K562 (cell line): ENCODE data around the gene STX12. TPM values are rescaled to one million over a fixed set of nuclear protein-coding genes. Genes with fewer than 3 reads are reported as not detected.

ENCODE experiments used
- ATAC-seq: fragments of 200-7000 bp; cut with Tn5 transposase; 3 replicates; pipeline ENCODE4 v1.9.1; 2020; ENCODE audit warnings: moderate library complexity
- BruUV-seq: library from RNA; stranded (reverse); fragments of 400-500 nt; replicated peaks from 2 replicates; lab custom pipeline; 2021; lab: Mats Ljungman, UMichigan
- CTCF ChIA-PET: fragments of 300-600 bp; formaldehyde crosslinking; extraction: SDS; loops from one replicate; lab custom pipeline; 2021; ENCODE audit warnings: low intra/inter-chr PET ratio; lab: Yijun Ruan, JAX
- POLR2A ChIA-PET: fragments of 300-600, 350-650 bp; sonication (Branson Sonifier 250); formaldehyde crosslinking; extraction: SDS; loops from one replicate; lab custom pipeline; 2021; ENCODE audit warnings: antibody characterized with exemption, inconsistent platforms; lab: Yijun Ruan, JAX
- DNase-seq, 4 experiments: peaks; one replicate each; pipeline versions ENCODE4 v3.0.0 to v3.0.0-alpha.2; 2011 to 2018; ENCODE audit warnings: low spot score in 3 of 4, mixed read lengths in 3 of 4; ENCODE audit errors: extremely low read depth in 1 of 4
- FAIRE-seq: peaks from 2 replicates; lab custom pipeline; 2011; peaks lifted over from hg19 to GRCh38; lab: Jason Lieb, UNC
- H2AFZ ChIP-seq: 2 replicates; pipeline ENCODE4 v1.6.0; 2011; ENCODE audit warnings: low read depth, low read length, control low read depth, inconsistent platforms
- H3K27ac ChIP-seq: fragments of 200-600 bp; 3 replicates; pipeline ENCODE4 v1.8.0; 2011; ENCODE audit warnings: low read depth, mild to moderate bottlenecking, control low read depth, inconsistent platforms, low read length, moderate library complexity, mixed read lengths; ENCODE audit errors: extremely low read depth
- H3K27me3 ChIP-seq, 2 experiments: fragments of 300-600 bp in 1 of 2; 2 replicates in 1 of 2; 3 replicates in 1 of 2; pipeline versions ENCODE4 v1.6.0 to v1.8.0; 2011; ENCODE audit warnings: inconsistent platforms in 2 of 2, low read length in 2 of 2, mild to moderate bottlenecking in 1 of 2, mixed read lengths in 1 of 2, moderate library complexity in 1 of 2; ENCODE audit not compliant: control insufficient read depth in 2 of 2, insufficient read depth in 2 of 2
- H3K36me3 ChIP-seq: fragments of 300-600 bp; 3 replicates; pipeline ENCODE4 v1.8.0; 2011; ENCODE audit warnings: mild to moderate bottlenecking, low read length, inconsistent platforms; ENCODE audit not compliant: control insufficient read depth, insufficient read depth
- H3K4me1 ChIP-seq, 2 experiments: fragments of 200-600 bp in 1 of 2; replicated peaks in 1 of 2; 2 replicates in 1 of 2; 3 replicates in 1 of 2; pipeline versions ENCODE4 v1.5.1 to v1.8.0; 2011; ENCODE audit warnings: inconsistent platforms in 2 of 2, low read length in 2 of 2, mild to moderate bottlenecking in 1 of 2, mixed read lengths in 1 of 2, moderate library complexity in 1 of 2; ENCODE audit not compliant: control insufficient read depth in 2 of 2, insufficient read depth in 2 of 2
- H3K4me2 ChIP-seq: 2 replicates; pipeline ENCODE4 v1.6.1; 2011; ENCODE audit warnings: low read length, control low read depth, inconsistent platforms, mixed read lengths; ENCODE audit not compliant: insufficient read depth
- H3K4me3 ChIP-seq: fragments of 200-600 bp; sonication (generic), shearing (Covaris generic); 2 replicates; pipeline ENCODE4 v1.5.1; 2016; ENCODE audit warnings: control low read depth, inconsistent platforms
- H3K79me2 ChIP-seq: fragments of 200-600 bp; 3 replicates; pipeline ENCODE4 v1.8.0; 2011; ENCODE audit warnings: low read length, inconsistent platforms; ENCODE audit not compliant: control insufficient read depth, insufficient read depth
- H3K9ac ChIP-seq, 2 experiments: 2 replicates each; pipeline versions ENCODE4 v1.6.0 to v1.6.1; 2011; ENCODE audit warnings: low read depth in 2 of 2, low read length in 2 of 2, control low read depth in 1 of 2, inconsistent platforms in 1 of 2, mild to moderate bottlenecking in 1 of 2, mixed read lengths in 1 of 2; ENCODE audit not compliant: insufficient read depth in 1 of 2
- H3K9me1 ChIP-seq: one replicate; pipeline ENCODE4 v1.6.0; 2011; ENCODE audit warnings: inconsistent platforms, mild to moderate bottlenecking, low read length, moderate library complexity; ENCODE audit not compliant: control insufficient read depth, insufficient read depth
- H3K9me3 ChIP-seq: replicated peaks from 2 replicates; pipeline ENCODE4 v1.5.1; 2011; ENCODE audit warnings: low read depth, low read length, inconsistent platforms; ENCODE audit not compliant: control insufficient read depth, insufficient read depth
- H4K20me1 ChIP-seq: replicated peaks from 2 replicates; pipeline ENCODE4 v1.6.1; 2011; ENCODE audit warnings: low read length, inconsistent platforms, mixed read lengths; ENCODE audit not compliant: control insufficient read depth, insufficient read depth
- CBX8 ChIP-seq: fragments of 200-600 bp; sonication (generic); IDR thresholded peaks from 2 replicates; pipeline ENCODE4 v1.6.1; 2012; ENCODE audit warnings: borderline replicate concordance, mixed run types, low read depth, mild to moderate bottlenecking, moderate library complexity, mixed read lengths, low read length, control low read depth, inconsistent platforms; ENCODE audit not compliant: poor library complexity, severe bottlenecking; ENCODE audit errors: extremely low read depth
- GTF2F1 ChIP-seq: IDR thresholded peaks from 2 replicates; pipeline ENCODE4 v1.6.1; 2011; ENCODE audit warnings: low read depth, low read length, improper control_type of control experiment
- HDAC8 ChIP-seq: fragments of 450-650 bp; IDR thresholded peaks from 2 replicates; pipeline ENCODE4 v1.6.1; 2016; ENCODE audit warnings: mild to moderate bottlenecking, missing genetic modification characterization, moderate library complexity, missing compliant biosample characterization
- RBM25 ChIP-seq: fragments of 200-400 bp; formaldehyde crosslinking; IDR thresholded peaks from 2 replicates; pipeline ENCODE4 v1.6.1; 2018; ENCODE audit warnings: low read length, low read depth, moderate library complexity; ENCODE audit not compliant: severe bottlenecking
- SFPQ ChIP-seq: fragments of 200-400 bp; formaldehyde crosslinking; IDR thresholded peaks from 2 replicates; pipeline ENCODE4 v1.6.1; 2017; ENCODE audit warnings: mild to moderate bottlenecking, low read depth, low read length, moderate library complexity
- SOX6 ChIP-seq: fragments of 450-650 bp; IDR thresholded peaks from 2 replicates; pipeline ENCODE4 v1.6.1; 2014; ENCODE audit warnings: mild to moderate bottlenecking
- THRAP3 ChIP-seq: fragments of 450-650 bp; IDR thresholded peaks from 2 replicates; pipeline ENCODE4 v1.6.1; 2016; ENCODE audit warnings: mild to moderate bottlenecking, inconsistent platforms, borderline replicate concordance
- TSC22D4 ChIP-seq: fragments of 450-650 bp; IDR thresholded peaks from 2 replicates; pipeline ENCODE4 v1.6.1; 2016; ENCODE audit warnings: missing genetic modification characterization, missing biosample characterization, control low read depth
- ZKSCAN8 ChIP-seq: fragments of 200-800 bp; sonication (Bioruptor generic); IDR thresholded peaks from 2 replicates; pipeline ENCODE4 v1.6.1; 2016; ENCODE audit warnings: missing genetic modification characterization, missing compliant biosample characterization
- ZNF121 ChIP-seq: sonication (generic); formaldehyde crosslinking; conservative IDR thresholded peaks from 2 replicates; pipeline ENCODE4 v1.8.0; 2022; ENCODE audit warnings: missing genetic modification reagents
- ZNF140 ChIP-seq: fragments of 250-450 bp; sonication (Bioruptor Pico); IDR thresholded peaks from 2 replicates; pipeline ENCODE4 v1.8.0; 2021; ENCODE audit warnings: moderate library complexity, mild to moderate bottlenecking, inconsistent platforms
- ZNF830 ChIP-seq: fragments of 250-450 bp; sonication (Bioruptor Pico); IDR thresholded peaks from 2 replicates; pipeline ENCODE4 v1.5.0; 2021; ENCODE audit warnings: mild to moderate bottlenecking
- WGBS: fragments of 100-300 bp; shearing (Covaris generic); methylation state at CpG from one replicate; pipeline ENCODE4 v1.1.6; 2016; ENCODE audit warnings: low coverage, mixed read lengths; ENCODE audit not compliant: insufficient coverage; ENCODE audit errors: missing lambda C conversion rate; 5-methylcytosine and 5-hydroxymethylcytosine counted together
- in situ Hi-C: fragments of 300-500 bp; cut with MboI; formaldehyde crosslinking; loops from 4 replicates; pipeline ENCODE4 v1.15.0; 2018; ENCODE audit warnings: inconsistent platforms, mixed read lengths
- intact Hi-C: fragments of 100-400 bp; cut with micrococcal nuclease; formaldehyde crosslinking; loops from 2 replicates; pipeline ENCODE4 v1.14.2; 2022
- polyA plus RNA-seq, 8 experiments: library from polyadenylated mRNA; depleted of rRNA in 4 of 8; stranded (reverse) in 5 of 8; unstranded in 3 of 8; fragments of >200 nt; fragmentation: Nextera tagmentation in 2 of 8; fragmentation: Illumina TruSeq in 1 of 8; extraction: Ambion mirVana in 2 of 8; extraction: Trizol in 1 of 8; gene quantifications; 2 replicates each; pipeline versions ENCODE4 v1.2.1 to v1.2.3, GENCODE V29; 2011 to 2014; ENCODE audit warnings: inconsistent platforms in 1 of 8, missing spikeins in 1 of 8
- total RNA-seq, 7 experiments: library from RNA; depleted of rRNA in 6 of 7; stranded (reverse); fragments of >200 nt in 6 of 7; fragmentation: Illumina TruSeq in 2 of 7; extraction: Trizol in 2 of 7; gene quantifications; 2 replicates each; pipeline versions ENCODE4 v1.2.1 to v1.2.3, GENCODE V29; 2011 to 2021; ENCODE audit warnings: low replicate concordance in 1 of 7

STX12 gene
- total and polyA plus RNA-seq, 9 of the 15 experiments (the other 6 are each of a cell fraction or from before 2014, with no cell fraction given): 16.9 to 31.3 (median 25.7) TPM

- 92% methylated on average over 4 of the region's 4 CpGs for WGBS
- ChIA-PET CTCF (no interaction called here), POLR2A (interaction anchor here (1.2 kb wide), 1 partner anchor 17 kb away, joined by 3 read pairs; no protein-coding TSS in a partner anchor)
- no peaks in the 10 kb centered on the region for H3K4me1 ChIP-seq
- DNase-seq (no peak), ATAC-seq (no peak), FAIRE-seq (no peak)
- no peak overlapping the region for H3K4me3 ChIP-seq
- no peak overlapping the region for H2AFZ ChIP-seq
- no peaks in the 10 kb centered on the region for H3K9me3 ChIP-seq
- peaks cover 19% of the 10 kb centered on the region; the same call in 1 of the 3 replicates for H3K36me3 ChIP-seq
- no peaks in the 10 kb centered on the region for H4K20me1 ChIP-seq
- no peak overlapping the region for H3K9ac ChIP-seq
- H3K9me1 ChIP-seq: no peaks in the 10 kb centered on the region
- H3K79me2 ChIP-seq: no peaks in the 10 kb centered on the region
- H3K27ac ChIP-seq: no peak overlapping the region
- H3K4me2 ChIP-seq: no peak overlapping the region
- BruUV-seq: TSS peak; percentile 49
- intact Hi-C loops (no loop called here), in situ Hi-C loops (no loop called here)
- H3K27me3 ChIP-seq: no peaks in the 10 kb centered on the region
- TF ChIP-seq ZNF121 (CRISPR knock-in tag) (peak; percentile 88), THRAP3 (no peak), RBM25 (peak; percentile 28), ZNF140 (CRISPR knock-in tag) (no peak), SOX6 (no peak), HDAC8 (tag) (no peak), ZKSCAN8 (CRISPR knock-in tag) (no peak), ZNF830 (CRISPR knock-in tag) (no peak), SFPQ (no peak), TSC22D4 (no peak), GTF2F1 (no peak), CBX8 (no peak)
- TF ChIP-seq, all 486 proteins: peak for 2
Observed at GRCh38 chr1:27823784-27824183, 50.8 kb downstream of the STX12 start.
